Peyer's patch (tissue), 4 donors: ENCODE measurements around the gene TULP3. TPM values are rescaled to one million over a fixed set of nuclear protein-coding genes. Genes with fewer than 3 reads are reported as not detected.
A peak's percentile ranks its signal among the peaks of the same experiment; 100 is the strongest.

Experiments used
- DNase-seq, 3 donors: peaks; one replicate each; pipeline ENCODE4 v3.0.0-alpha.2; 2017 to 2019
- H3K27ac ChIP-seq, 4 donors: fragments of 200-600 bp; sonication (generic); one replicate each; pipeline ENCODE4 v1.5.1; 2016 to 2019
- H3K27me3 ChIP-seq, 2 donors: fragments of 200-600 bp; sonication (generic); one replicate each; pipeline ENCODE4 v1.5.1; 2019
- H3K36me3 ChIP-seq, 3 donors: fragments of 200-600 bp; sonication (generic); one replicate each; pipeline ENCODE4 v1.5.1; 2016 to 2019
- H3K4me1 ChIP-seq, 4 donors: fragments of 200-600 bp; sonication (generic); one replicate each; pipeline ENCODE4 v1.5.1; 2016 to 2019
- H3K4me3 ChIP-seq, 4 donors: fragments of 200-600 bp; sonication (generic); 1 replicate in 3 of 4; 2 replicates in 1 of 4; pipeline ENCODE4 v1.5.1; 2016 to 2019; ENCODE audit warnings: mild to moderate bottlenecking in 1 of 4
- H3K9me3 ChIP-seq, 4 donors: fragments of 200-600 bp; sonication (generic); one replicate each; pipeline ENCODE4 v1.5.1; 2016 to 2019; ENCODE audit warnings: mild to moderate bottlenecking in 1 of 4
- CTCF ChIP-seq, 6 experiments: fragments of 450-650 bp in 4 of 6; fragments of 200-600 bp in 2 of 6; sonication (generic) in 1 of 6; IDR thresholded peaks; one replicate each; pipeline ENCODE4 v1.5.1; 2017 to 2019; ENCODE audit warnings: antibody characterized with exemption in 6 of 6, mild to moderate bottlenecking in 3 of 6, moderate library complexity in 1 of 6
- POLR2A ChIP-seq, 2 donors: fragments of 450-650 bp; IDR thresholded peaks; one replicate each; pipeline ENCODE4 v1.5.1; 2017; ENCODE audit warnings: antibody characterized with exemption in 2 of 2, mild to moderate bottlenecking in 2 of 2, moderate library complexity in 2 of 2
- total RNA-seq, 4 donors: library from RNA; depleted of rRNA; stranded (reverse); fragments of >200 nt; gene quantifications; one replicate each; pipeline ENCODE4 v1.1.0, GENCODE V29; 2016

Gene TULP3
- total RNA-seq, 4 donors from 2014 or later, result 7.2 to 63.5 (median 12.6) TPM

GRCh38 chr12:2851931-2852330 is 38.8 kb upstream of the TULP3 start:
- Histone ChIP-seq H3K4me3 (no peak overlapping the region), H3K36me3 (no peaks in the 10 kb centered on the region), H3K4me1 (peaks cover 0 to 23% (median 0%) of the 10 kb centered on the region in 4 donors), H3K27ac (no peak overlapping the region), H3K9me3 (no peaks in the 10 kb centered on the region), H3K27me3 (no peaks in the 10 kb centered on the region)
- no peak for DNase-seq
- TF ChIP-seq POLR2A (IDR thresholded peaks at IDR 0.05) (no peak), CTCF (IDR thresholded peaks at IDR 0.05) (no peak)

GRCh38 chr12:2853626-2854025 is 37.1 kb upstream of the TULP3 start:
- Histone ChIP-seq H3K9me3 (no peaks in the 10 kb centered on the region), H3K36me3 (no peaks in the 10 kb centered on the region), H3K4me3 (no peak overlapping the region), H3K27ac (no peak overlapping the region), H3K4me1 (peaks cover 0 to 23% (median 0%) of the 10 kb centered on the region in 4 donors), H3K27me3 (no peaks in the 10 kb centered on the region)
- peak in 5 of 6 experiments; percentile 8 to 77 (median 71) for TF ChIP-seq CTCF (IDR thresholded peaks at IDR 0.05)
- no peak for TF ChIP-seq POLR2A (IDR thresholded peaks at IDR 0.05)
- peak; percentile 28 to 86 (median 84) for DNase-seq

GRCh38 chr12:2854669-2855453 is 35.8 kb upstream of the TULP3 start:
- Histone ChIP-seq H3K36me3 (no peaks in the 10 kb centered on the region), H3K9me3 (no peaks in the 10 kb centered on the region), H3K4me1 (peaks cover 0 to 23% (median 0%) of the 10 kb centered on the region in 4 donors), H3K27me3 (no peaks in the 10 kb centered on the region), H3K4me3 (no peak overlapping the region), H3K27ac (peak overlapping the region in 3 of 4 donors; percentile 16 to 85 (median 76))
- TF ChIP-seq POLR2A (IDR thresholded peaks at IDR 0.05) (peak in 1 of 2 donors; percentile 12), CTCF (IDR thresholded peaks at IDR 0.05) (no peak)
- peak in 2 of 3 donors; percentile 91 to 93 for DNase-seq

DNA sequence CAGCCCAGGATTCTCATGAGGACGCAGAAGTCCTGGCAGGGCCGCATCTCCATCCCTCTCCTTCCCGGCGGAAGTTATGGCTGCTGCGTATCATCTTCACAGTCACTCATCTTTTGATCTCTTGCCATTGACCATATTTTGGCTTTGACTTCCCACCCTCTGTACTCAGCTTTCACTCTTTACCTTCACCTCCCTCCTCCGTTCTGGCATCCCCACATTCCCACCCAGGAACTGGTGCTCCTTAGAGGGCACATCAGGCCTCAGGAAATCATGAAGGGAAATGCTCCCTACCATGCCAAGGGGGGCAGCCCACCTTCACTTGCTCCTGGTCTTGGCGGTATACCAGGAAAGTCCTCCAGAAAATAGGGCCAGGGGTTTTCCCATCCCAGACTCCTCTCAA is 35.1 kb upstream of the TULP3 start:
- Histone ChIP-seq H3K36me3 (no peaks in the 10 kb centered on the region), H3K4me3 (no peak overlapping the region), H3K27ac (peak overlapping the region in 3 of 4 donors; percentile 16 to 85 (median 76)), H3K27me3 (no peaks in the 10 kb centered on the region), H3K4me1 (peaks cover 0 to 23% (median 0%) of the 10 kb centered on the region in 4 donors), H3K9me3 (no peaks in the 10 kb centered on the region)
- DNase-seq, result no peak
- no peak for TF ChIP-seq CTCF (IDR thresholded peaks at IDR 0.05)
- TF ChIP-seq POLR2A (IDR thresholded peaks at IDR 0.05), result no peak

GRCh38 chr12:2856051-2856450 is 34.6 kb upstream of the TULP3 start:
- Histone ChIP-seq H3K4me3 (no peak overlapping the region), H3K4me1 (peaks cover 0 to 23% (median 0%) of the 10 kb centered on the region in 4 donors), H3K36me3 (no peaks in the 10 kb centered on the region), H3K9me3 (no peaks in the 10 kb centered on the region), H3K27me3 (no peaks in the 10 kb centered on the region), H3K27ac (no peak overlapping the region)
- no peak for DNase-seq
- no peak for TF ChIP-seq CTCF (IDR thresholded peaks at IDR 0.05)
- TF ChIP-seq POLR2A (IDR thresholded peaks at IDR 0.05), result no peak
